Esophagus squamous epithelium (tissue), 5 donors: ENCODE measurements around the gene RNF217. TPM values are rescaled to one million over a fixed set of nuclear protein-coding genes. Genes with fewer than 3 reads are reported as not detected.

Source experiments
- DNase-seq: peaks from one replicate; lab custom pipeline; 2025; lab: John Stamatoyannopoulos, UW
- H3K27ac ChIP-seq, 4 donors: fragments of 200-600 bp; sonication (generic); one replicate each; pipeline ENCODE4 v1.5.1; 2016 to 2019; ENCODE audit warnings: mild to moderate bottlenecking in 1 of 4
- H3K27me3 ChIP-seq, 4 donors: fragments of 200-600 bp; sonication (generic); 1 replicate in 3 of 4; 2 replicates in 1 of 4; pipeline versions ENCODE4 v1.5.1 to v1.6.0; 2017 to 2021; ENCODE audit warnings: antibody characterized with exemption in 1 of 4
- H3K36me3 ChIP-seq, 3 donors: fragments of 200-600 bp; sonication (generic); one replicate each; pipeline ENCODE4 v1.5.1; 2016 to 2019
- H3K4me1 ChIP-seq, 3 donors: fragments of 200-600 bp; sonication (generic); one replicate each; pipeline ENCODE4 v1.5.1; 2017 to 2019
- H3K4me3 ChIP-seq, 4 donors: fragments of 200-600 bp; sonication (generic); 1 replicate in 3 of 4; 2 replicates in 1 of 4; pipeline ENCODE4 v1.5.1; 2016 to 2019; ENCODE audit warnings: mild to moderate bottlenecking in 2 of 4, moderate library complexity in 1 of 4
- H3K9me3 ChIP-seq, 3 donors: fragments of 200-600 bp; sonication (generic); one replicate each; pipeline ENCODE4 v1.5.1; 2016 to 2019
- CTCF ChIP-seq, 6 experiments: fragments of 450-650 bp in 4 of 6; fragments of 200-600 bp in 2 of 6; sonication (generic) in 2 of 6; IDR thresholded peaks; one replicate each; pipeline ENCODE4 v1.5.1; 2016 to 2019; ENCODE audit warnings: antibody characterized with exemption in 6 of 6, mild to moderate bottlenecking in 4 of 6, moderate library complexity in 4 of 6
- POLR2A ChIP-seq, 4 donors: fragments of 450-650 bp; IDR thresholded peaks; one replicate each; pipeline ENCODE4 v1.6.1; 2017; ENCODE audit warnings: antibody characterized with exemption in 4 of 4, mild to moderate bottlenecking in 4 of 4, moderate library complexity in 3 of 4
- WGBS, 2 donors: methylation state at CpG; one replicate each; pipeline ENCODE4 v1.1.5; 2018; 5-methylcytosine and 5-hydroxymethylcytosine counted together
- intact Hi-C: fragments of 100-400 bp; cut with DNase I; formaldehyde crosslinking; loops from one replicate; pipeline ENCODE4 v1.15.0; 2022
- total RNA-seq, 4 donors: library from RNA; depleted of rRNA; stranded (reverse); fragments of >200 nt; gene quantifications; one replicate each; pipeline ENCODE4 v1.1.0, GENCODE V29; 2016
- donor health status: DM: yes; HTN: yes; CAD: no.

The RNF217 gene
- total RNA-seq, 4 donors from 2014 or later, result 9.1 to 26.3 (median 15.4) TPM

GRCh38 chr6:125020385-125020784, 58.1 kb downstream of the RNF217 start:
- TF ChIP-seq POLR2A (IDR thresholded peaks at IDR 0.05) (no peak), CTCF (IDR thresholded peaks at IDR 0.05) (no peak)
- WGBS, 2 donors, result 60 to 72% methylated on average over 4 of the region's 4 CpGs
- no peaks in the 10 kb centered on the region for H3K9me3 ChIP-seq
- no peaks in the 10 kb centered on the region for H3K27me3 ChIP-seq
- intact Hi-C loops, result no loop called here
- H3K4me1 ChIP-seq, result peaks cover 0 to 22% (median 8%) of the 10 kb centered on the region in 3 donors
- DNase-seq, result no peak
- H3K27ac ChIP-seq, result no peak overlapping the region
- H3K4me3 ChIP-seq, result no peak overlapping the region
- H3K36me3 ChIP-seq, result peaks cover 0 to 7% (median 0%) of the 10 kb centered on the region in 3 donors

DNA sequence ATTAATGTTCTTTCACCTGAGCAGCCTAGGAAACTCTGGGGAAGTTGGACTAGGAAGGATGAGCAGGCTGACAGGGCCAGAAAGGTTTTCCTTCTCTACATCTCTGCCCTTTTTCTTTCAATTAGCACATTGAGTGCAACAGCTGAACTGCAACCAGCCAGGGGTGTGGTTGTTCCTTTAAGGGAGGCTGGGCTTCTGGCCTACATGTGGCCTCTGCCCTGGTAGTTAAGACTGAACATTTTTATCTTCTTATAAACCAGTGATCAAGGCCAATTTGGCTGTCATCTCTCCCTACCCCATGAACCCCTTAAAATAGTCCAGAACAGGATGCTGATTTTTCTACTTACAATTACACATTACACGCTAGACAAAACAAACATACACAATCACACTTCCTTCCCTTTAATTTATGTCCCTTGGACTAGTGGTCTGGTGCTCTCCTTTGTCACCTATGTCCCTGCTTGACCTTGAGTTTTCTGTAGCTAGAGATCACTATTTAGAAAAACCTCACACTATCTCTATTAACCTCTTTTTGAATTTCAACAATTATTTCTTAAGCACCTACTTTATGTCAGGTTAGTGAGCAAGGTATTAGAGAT, 60.3 kb downstream of the RNF217 start:
- Histone ChIP-seq H3K27ac (no peak overlapping the region), H3K9me3 (no peaks in the 10 kb centered on the region), H3K4me3 (no peak overlapping the region), H3K27me3 (no peaks in the 10 kb centered on the region), H3K36me3 (peaks cover 0 to 7% (median 0%) of the 10 kb centered on the region in 3 donors), H3K4me1 (peaks cover 0 to 22% (median 8%) of the 10 kb centered on the region in 3 donors)
- 55 to 69% methylated on average over 1 of the region's 1 CpG for WGBS, 2 donors
- no peak for TF ChIP-seq POLR2A (IDR thresholded peaks at IDR 0.05)
- TF ChIP-seq CTCF (IDR thresholded peaks at IDR 0.05), result no peak
- no peak for DNase-seq
- intact Hi-C loops, result no loop called here

- intact Hi-C loops, result no loop called here
These were observed 63.1 kb downstream of the RNF217 start for GRCh38 chr6:125025164-125025854.

DNA sequence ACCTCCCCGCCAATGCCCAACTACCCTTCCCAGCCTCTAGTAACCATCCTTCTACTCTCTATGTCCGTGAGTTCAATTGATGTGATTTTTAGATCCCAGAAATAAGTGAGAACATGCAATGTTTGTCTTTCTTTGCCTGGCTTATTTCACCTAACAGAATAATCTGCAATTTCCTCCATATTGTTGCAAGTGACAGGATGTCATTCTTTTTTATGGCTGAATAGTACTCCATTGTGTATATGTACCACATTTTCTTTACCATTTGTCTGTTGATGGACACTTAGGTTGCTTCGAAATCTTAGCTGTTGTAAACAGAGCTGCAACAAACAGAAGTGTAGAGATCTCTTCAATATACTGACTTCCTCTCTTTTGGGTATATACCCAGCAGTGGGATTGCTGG, 65.0 kb downstream of the RNF217 start:
- 56 to 97% methylated on average over 3 of the region's 3 CpGs for WGBS, 2 donors

More at GRCh38 chr6:125025164-125025854, 63.1 kb downstream of the RNF217 start:
- no peak for DNase-seq
- TF ChIP-seq CTCF (IDR thresholded peaks at IDR 0.05) (no peak), POLR2A (IDR thresholded peaks at IDR 0.05) (no peak)
- peaks cover 0 to 5% (median 0%) of the 10 kb centered on the region in 3 donors for H3K36me3 ChIP-seq
- H3K27ac ChIP-seq, result no peak overlapping the region
- no peak overlapping the region for H3K4me3 ChIP-seq
- H3K4me1 ChIP-seq, result peaks cover 0 to 14% (median 8%) of the 10 kb centered on the region in 3 donors
- 44 to 48% methylated on average over 3 of the region's 3 CpGs for WGBS, 2 donors
- H3K27me3 ChIP-seq, result no peaks in the 10 kb centered on the region
- no peaks in the 10 kb centered on the region for H3K9me3 ChIP-seq

More for the DNA sequence above, 65.0 kb downstream of the RNF217 start:
- H3K4me1 ChIP-seq, result peaks cover 0 to 5% (median under 1%) of the 10 kb centered on the region in 3 donors
- intact Hi-C loops, result no loop called here
- peaks cover 0 to 16% (median 0%) of the 10 kb centered on the region in 3 donors for H3K36me3 ChIP-seq
- H3K4me3 ChIP-seq, result no peak overlapping the region
- H3K27me3 ChIP-seq, result no peaks in the 10 kb centered on the region
- H3K27ac ChIP-seq, result no peak overlapping the region
- H3K9me3 ChIP-seq, result no peaks in the 10 kb centered on the region
- DNase-seq, result no peak
- TF ChIP-seq POLR2A (IDR thresholded peaks at IDR 0.05) (no peak), CTCF (IDR thresholded peaks at IDR 0.05) (no peak)
